CD14-positive monocyte (primary cell): ENCODE data around the gene DLEC1. TPM values are rescaled to one million over a fixed set of nuclear protein-coding genes. Genes with fewer than 3 reads are reported as not detected.
A peak's percentile ranks its signal among the peaks of the same experiment; 100 is the strongest.

Experiments
- DNase-seq, 3 donors: peaks; one replicate each; pipeline ENCODE4 v3.0.0-alpha.2; 2011 to 2022
- H2AFZ ChIP-seq: 2 replicates; pipeline ENCODE4 v1.6.0; 2012; ENCODE audit warnings: mild to moderate bottlenecking, low read depth, low read length, inconsistent platforms; ENCODE audit not compliant: insufficient read depth, poor library complexity, severe bottlenecking
- H3K27ac ChIP-seq, 2 donors: 1 replicate in 1 of 2; 2 replicates in 1 of 2; pipeline ENCODE4 v1.5.1; 2012 to 2013; ENCODE audit warnings: low read length in 2 of 2, control low read depth in 1 of 2, inconsistent platforms in 1 of 2, low read depth in 1 of 2, mild to moderate bottlenecking in 1 of 2
- H3K27me3 ChIP-seq, 2 donors: one replicate each; pipeline versions ENCODE4 v1.6.0 to v1.6.1; 2011 to 2013; ENCODE audit warnings: low read length in 2 of 2; ENCODE audit not compliant: control insufficient read depth in 2 of 2, insufficient read depth in 2 of 2
- H3K36me3 ChIP-seq, 2 donors: replicated peaks in 1 of 2; 1 replicate in 1 of 2; 2 replicates in 1 of 2; pipeline versions ENCODE4 v1.5.1 to v1.6.1; 2012 to 2013; ENCODE audit warnings: low read length in 2 of 2, control low read depth in 1 of 2, inconsistent platforms in 1 of 2, mild to moderate bottlenecking in 1 of 2; ENCODE audit not compliant: insufficient read depth in 2 of 2, control insufficient read depth in 1 of 2
- H3K4me1 ChIP-seq, 2 donors: 1 replicate in 1 of 2; 2 replicates in 1 of 2; pipeline versions ENCODE4 v1.5.1 to v1.6.1; 2012 to 2013; ENCODE audit warnings: low read length in 2 of 2, control low read depth in 1 of 2, inconsistent platforms in 1 of 2, mild to moderate bottlenecking in 1 of 2, moderate library complexity in 1 of 2; ENCODE audit not compliant: insufficient read depth in 2 of 2, control insufficient read depth in 1 of 2
- H3K4me2 ChIP-seq: replicated peaks from 2 replicates; pipeline ENCODE3; 2012; ENCODE audit warnings: low read length, moderate library complexity, mild to moderate bottlenecking; ENCODE audit not compliant: poor library complexity, severe bottlenecking; ENCODE audit errors: extremely low read depth
- H3K4me3 ChIP-seq, 3 experiments: fragments of 200-600 bp in 1 of 3; sonication (generic) in 1 of 3; replicated peaks in 1 of 3; 1 replicate in 2 of 3; 2 replicates in 1 of 3; pipeline ENCODE4 v1.5.1; 2011 to 2013; ENCODE audit warnings: low read length in 3 of 3, mild to moderate bottlenecking in 3 of 3, control low read depth in 2 of 3, low read depth in 2 of 3, inconsistent platforms in 1 of 3, moderate library complexity in 1 of 3
- H3K79me2 ChIP-seq: 2 replicates; pipeline ENCODE4 v1.6.0; 2012; ENCODE audit warnings: mild to moderate bottlenecking, control low read depth, inconsistent platforms, low read length, moderate library complexity; ENCODE audit not compliant: insufficient read depth
- H3K9ac ChIP-seq: 2 replicates; pipeline ENCODE4 v1.6.0; 2017; ENCODE audit warnings: low read length, mild to moderate bottlenecking; ENCODE audit not compliant: insufficient read depth, poor library complexity, severe bottlenecking
- H3K9me3 ChIP-seq, 2 donors: replicated peaks in 1 of 2; 1 replicate in 1 of 2; 2 replicates in 1 of 2; pipeline versions ENCODE4 v1.5.1 to v1.6.1; 2012 to 2013; ENCODE audit warnings: low read length in 2 of 2, control low read depth in 1 of 2; ENCODE audit not compliant: control insufficient read depth in 1 of 2, insufficient read depth in 1 of 2
- H4K20me1 ChIP-seq: 2 replicates; pipeline ENCODE4 v1.6.0; 2012; ENCODE audit warnings: mild to moderate bottlenecking, low read length, control low read depth, moderate library complexity; ENCODE audit not compliant: insufficient read depth
- H3K27ac Mint-ChIP-seq, 7 donors: one replicate each; pipeline ENCODE4 v1.8.0; 2020; ENCODE audit warnings: mild to moderate bottlenecking in 7 of 7, mixed read lengths in 7 of 7, moderate library complexity in 6 of 7, inconsistent platforms in 2 of 7
- H3K27me3 Mint-ChIP-seq, 3 donors: one replicate each; pipeline ENCODE4 v1.8.0; 2021 to 2022; ENCODE audit warnings: low read depth in 3 of 3, mild to moderate bottlenecking in 3 of 3, mixed read lengths in 3 of 3, moderate library complexity in 3 of 3, inconsistent platforms in 1 of 3
- H3K36me3 Mint-ChIP-seq, 2 donors: one replicate each; pipeline ENCODE4 v1.8.0; 2020; ENCODE audit warnings: mixed read lengths in 2 of 2, inconsistent platforms in 1 of 2, mild to moderate bottlenecking in 1 of 2
- H3K4me1 Mint-ChIP-seq: one replicate; pipeline ENCODE4 v1.8.0; 2020; ENCODE audit warnings: mild to moderate bottlenecking, mixed read lengths
- H3K4me3 Mint-ChIP-seq, 2 donors: one replicate each; pipeline ENCODE4 v1.8.0; 2020; ENCODE audit warnings: mild to moderate bottlenecking in 2 of 2, mixed read lengths in 2 of 2, moderate library complexity in 1 of 2
- H3K9me3 Mint-ChIP-seq, 7 donors: one replicate each; pipeline ENCODE4 v1.8.0; 2020 to 2022; ENCODE audit warnings: mixed read lengths in 7 of 7, mild to moderate bottlenecking in 6 of 7, moderate library complexity in 6 of 7, inconsistent platforms in 2 of 7
- WGBS: methylation state at CpG from one replicate; pipeline ENCODE4 v1.1.5; 2013; ENCODE audit warnings: missing lambda C conversion rate; ENCODE audit not compliant: insufficient coverage; 5-methylcytosine and 5-hydroxymethylcytosine counted together
- intact Hi-C, 2 donors: fragments of 100-400 bp; cut with micrococcal nuclease; formaldehyde crosslinking; loops; one replicate each; pipeline versions ENCODE4 v1.15.0 to v1.15.1; 2023
- polyA plus RNA-seq, 3 donors: library from polyadenylated mRNA; depleted of rRNA in 1 of 3; unstranded in 2 of 3; stranded (reverse) in 1 of 3; fragments of 300-500 nt in 2 of 3; fragments of >200 nt in 1 of 3; fragmentation: Illumina TruSeq in 2 of 3; gene quantifications; 1 replicate in 2 of 3; 2 replicates in 1 of 3; pipeline ENCODE4 v1.2.3, GENCODE V29; 2012 to 2021
- TF ChIP-seq, protein P1 (sequence below): fragments of 200-600 bp; IDR thresholded peaks from one replicate; pipeline ENCODE4 v1.8.0; 2022; ENCODE audit warnings: antibody characterized with exemption, mild to moderate bottlenecking

DLEC1 gene
- polyA plus RNA-seq, 3 donors = 0.11 to 0.81 (median 0.14) TPM

DNA sequence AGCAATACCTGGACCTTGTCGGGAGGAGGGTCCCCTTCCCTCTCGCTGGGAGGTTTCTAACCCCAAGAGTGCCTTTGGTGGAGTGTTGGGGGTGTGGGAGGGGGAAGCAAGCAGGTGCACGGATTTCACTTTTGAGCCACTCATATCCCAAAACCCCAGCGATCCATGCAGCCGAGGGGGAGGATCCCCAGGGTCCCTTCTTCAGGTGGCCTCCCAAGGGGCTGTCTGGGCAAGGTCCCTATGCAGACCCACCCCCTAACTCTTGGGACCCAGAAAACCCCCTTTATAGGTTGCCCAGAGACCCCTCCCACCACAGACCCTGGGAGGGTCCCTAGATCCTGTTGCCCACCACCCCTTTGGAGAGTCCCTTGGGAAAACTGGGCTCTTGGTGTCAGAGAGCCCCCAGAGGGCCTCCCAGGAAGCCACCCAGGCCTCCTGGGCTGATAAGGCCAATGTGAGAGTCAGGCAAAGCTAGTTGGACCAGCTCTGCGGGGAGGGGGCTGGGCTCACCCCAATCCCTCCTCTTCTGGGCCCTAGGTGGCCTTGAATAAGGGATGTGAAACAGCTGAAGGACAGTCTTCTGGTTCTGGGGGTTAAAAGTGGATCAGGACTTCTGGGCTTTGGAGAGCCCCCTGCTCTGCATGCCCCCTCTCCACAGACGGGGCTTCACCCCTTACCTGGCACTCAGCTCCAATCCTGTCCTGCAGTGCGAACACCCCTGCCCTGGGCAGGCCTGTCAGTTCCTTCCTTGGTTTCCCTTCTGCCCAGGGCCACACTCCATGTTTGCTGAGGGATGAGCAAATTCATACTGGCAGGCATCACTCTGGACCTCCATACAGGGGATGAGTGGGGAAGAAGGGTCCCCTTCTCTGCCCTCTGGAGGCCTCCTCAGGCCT lies 8.6 kb upstream of the DLEC1 start:
- H3K27ac Mint-ChIP-seq = peak overlapping the region in 4 of 7 donors; percentile 54 to 78 (median 66)
- H3K27me3 Mint-ChIP-seq = peaks cover 46 to 57% (median 55%) of the 10 kb centered on the region in 3 donors

More for the DNA sequence above, 8.6 kb upstream of the DLEC1 start:
- Histone ChIP-seq H2AFZ (peak overlapping the region; percentile 78), H3K9ac (peak overlapping the region; percentile 28), H4K20me1 (no peaks in the 10 kb centered on the region), H3K4me2 (peak overlapping the region; percentile 74), H3K27me3 (peaks cover 16 to 55% of the 10 kb centered on the region in 2 donors), H3K4me3 (peak overlapping the region in 2 of 3 experiments; percentile 2 to 65), H3K4me1 (peaks cover 30 to 32% of the 10 kb centered on the region in 2 donors), H3K36me3 (no peaks in the 10 kb centered on the region), H3K79me2 (no peaks in the 10 kb centered on the region), H3K9me3 (no peaks in the 10 kb centered on the region), H3K27ac (no peak overlapping the region)
- Mint-ChIP-seq H3K9me3 (peaks cover 0 to 9% (median 0%) of the 10 kb centered on the region in 7 donors), H3K4me3 (peak overlapping the region; percentile 41 to 80), H3K4me1 (peaks cover 26% of the 10 kb centered on the region), H3K36me3 (peaks cover 9 to 20% of the 10 kb centered on the region in 2 donors)
- TF ChIP-seq, protein P1, sequence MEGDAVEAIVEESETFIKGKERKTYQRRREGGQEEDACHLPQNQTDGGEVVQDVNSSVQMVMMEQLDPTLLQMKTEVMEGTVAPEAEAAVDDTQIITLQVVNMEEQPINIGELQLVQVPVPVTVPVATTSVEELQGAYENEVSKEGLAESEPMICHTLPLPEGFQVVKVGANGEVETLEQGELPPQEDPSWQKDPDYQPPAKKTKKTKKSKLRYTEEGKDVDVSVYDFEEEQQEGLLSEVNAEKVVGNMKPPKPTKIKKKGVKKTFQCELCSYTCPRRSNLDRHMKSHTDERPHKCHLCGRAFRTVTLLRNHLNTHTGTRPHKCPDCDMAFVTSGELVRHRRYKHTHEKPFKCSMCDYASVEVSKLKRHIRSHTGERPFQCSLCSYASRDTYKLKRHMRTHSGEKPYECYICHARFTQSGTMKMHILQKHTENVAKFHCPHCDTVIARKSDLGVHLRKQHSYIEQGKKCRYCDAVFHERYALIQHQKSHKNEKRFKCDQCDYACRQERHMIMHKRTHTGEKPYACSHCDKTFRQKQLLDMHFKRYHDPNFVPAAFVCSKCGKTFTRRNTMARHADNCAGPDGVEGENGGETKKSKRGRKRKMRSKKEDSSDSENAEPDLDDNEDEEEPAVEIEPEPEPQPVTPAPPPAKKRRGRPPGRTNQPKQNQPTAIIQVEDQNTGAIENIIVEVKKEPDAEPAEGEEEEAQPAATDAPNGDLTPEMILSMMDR = no peak
- WGBS = 59% methylated on average over 2 of the region's 8 CpGs
- no peak for DNase-seq
- intact Hi-C loops = no loop called here
